Ovary (tissue), 3 donors: Measurements from ENCODE around the gene GRAMD1B.

ENCODE experiments used
- CTCF ChIP-seq, 3 donors: fragments of 450-650 bp in 2 of 3; fragments of 200-600 bp in 1 of 3; IDR thresholded peaks; one replicate each; pipeline versions ENCODE4 v1.5.1 to v1.8.0; 2016 to 2022; ENCODE audit warnings: antibody characterized with exemption in 3 of 3, mild to moderate bottlenecking in 1 of 3
- EP300 ChIP-seq: sonication (generic); formaldehyde crosslinking; IDR thresholded peaks from one replicate; pipeline ENCODE4 v1.6.1; 2017; ENCODE audit warnings: antibody characterized with exemption
- POLR2A ChIP-seq: fragments of 450-650 bp; IDR thresholded peaks from one replicate; pipeline ENCODE4 v1.6.1; 2017; ENCODE audit warnings: antibody characterized with exemption, mild to moderate bottlenecking, moderate library complexity
- donor health status: DM: no; HTN: no; CAD: no.

- TF ChIP-seq EP300 (no peak), CTCF (IDR thresholded peaks at IDR 0.05) (no peak), POLR2A (no peak)
Measured at GRCh38 chr11:123393312-123393927, 36.6 kb upstream of the GRAMD1B start.
